VCaP (cell line): Measurements from ENCODE around the gene DLGAP1.

Experiments
- H3K27ac ChIP-seq: fragments of 450-650 bp; 2 replicates; pipeline ENCODE4 v1.5.1; 2017
- CTCF ChIP-seq: fragments of 450-650 bp; conservative IDR thresholded peaks from 2 replicates; pipeline ENCODE4 v1.5.1; 2017; ENCODE audit warnings: mild to moderate bottlenecking, moderate library complexity

Gene DLGAP1

GRCh38 chr18:3836483-3837335 lies 618.4 kb downstream of the DLGAP1 start:
- no peak for TF ChIP-seq CTCF
- no peak overlapping the region for H3K27ac ChIP-seq

GRCh38 chr18:3832025-3832638 lies 623.0 kb downstream of the DLGAP1 start:
- no peak for TF ChIP-seq CTCF
- no peak overlapping the region for H3K27ac ChIP-seq

- H3K27ac ChIP-seq = no peak overlapping the region
- no peak for TF ChIP-seq CTCF
These were observed 624.5 kb downstream of the DLGAP1 start for GRCh38 chr18:3830604-3831003.

GRCh38 chr18:3827236-3827845 lies 627.8 kb downstream of the DLGAP1 start:
- no peak overlapping the region for H3K27ac ChIP-seq
- TF ChIP-seq CTCF = no peak

GRCh38 chr18:3826021-3826420 lies 629.1 kb downstream of the DLGAP1 start:
- no peak overlapping the region for H3K27ac ChIP-seq
- no peak for TF ChIP-seq CTCF

- H3K27ac ChIP-seq = no peak overlapping the region
- no peak for TF ChIP-seq CTCF
These were observed 631.0 kb downstream of the DLGAP1 start for GRCh38 chr18:3824101-3824500.

- TF ChIP-seq CTCF = no peak
- H3K27ac ChIP-seq = no peak overlapping the region
These were observed 632.0 kb downstream of the DLGAP1 start for GRCh38 chr18:3823073-3823472.
